HUES6 (cell line): ENCODE measurements around the gene CMTM7.
"Not testable (repeated sequence)": the region's sequence is repeated elsewhere in the genome, so short reads cannot be mapped to it uniquely, and the experiment has no call there.

ENCODE experiments used
- H3K27ac ChIP-seq: 2 replicates; pipeline ENCODE4 v1.7.0; 2013; ENCODE audit warnings: low read depth, mild to moderate bottlenecking, low read length, inconsistent platforms
- H3K27me3 ChIP-seq: 2 replicates; pipeline ENCODE4 v1.6.1; 2013; ENCODE audit warnings: low read length; ENCODE audit not compliant: control insufficient read depth, insufficient read depth
- H3K36me3 ChIP-seq: 2 replicates; pipeline ENCODE4 v1.6.1; 2013; ENCODE audit warnings: low read length; ENCODE audit not compliant: control insufficient read depth, insufficient read depth
- H3K4me1 ChIP-seq: 2 replicates; pipeline ENCODE4 v1.6.1; 2013; ENCODE audit warnings: low read length; ENCODE audit not compliant: control insufficient read depth, insufficient read depth
- H3K4me3 ChIP-seq: 2 replicates; pipeline ENCODE4 v1.5.1; 2013; ENCODE audit warnings: low read depth, low read length
- H3K9ac ChIP-seq: one replicate; pipeline ENCODE4 v1.6.1; 2013; ENCODE audit warnings: mild to moderate bottlenecking, low read length
- H3K9me3 ChIP-seq: 2 replicates; pipeline ENCODE4 v1.6.1; 2013; ENCODE audit warnings: low read depth, low read length; ENCODE audit not compliant: control insufficient read depth, insufficient read depth

Gene CMTM7

GRCh38 chr3:32464726-32465125 is 73.1 kb downstream of the CMTM7 start:
- H3K27ac ChIP-seq, H3K4me3 ChIP-seq, H3K9ac ChIP-seq, H3K27me3 ChIP-seq, H3K9me3 ChIP-seq, H3K36me3 ChIP-seq: not testable (repeated sequence)
- H3K4me1 ChIP-seq, result peaks cover 34% of the 10 kb centered on the region

- H3K27me3 ChIP-seq, H3K27ac ChIP-seq, H3K9ac ChIP-seq, H3K9me3 ChIP-seq, H3K36me3 ChIP-seq, H3K4me3 ChIP-seq: not testable (repeated sequence)
- H3K4me1 ChIP-seq, result peaks cover 14% of the 10 kb centered on the region
Measured at GRCh38 chr3:32466808-32467207, 75.2 kb downstream of the CMTM7 start.

- H3K27me3 ChIP-seq, result no peaks in the 10 kb centered on the region
- H3K4me3 ChIP-seq, result peak overlapping the region; percentile 31; the same call in 1 of the 2 replicates
- no peak overlapping the region for H3K9ac ChIP-seq
- H3K9me3 ChIP-seq, result no peaks in the 10 kb centered on the region
- peaks cover under 1% of the 10 kb centered on the region; the same call in 1 of the 2 replicates for H3K36me3 ChIP-seq
- H3K4me1 ChIP-seq, result peaks cover 9% of the 10 kb centered on the region; the same call in 1 of the 2 replicates
- H3K27ac ChIP-seq, result no peak overlapping the region
Measured at GRCh38 chr3:32467333-32468070, 75.8 kb downstream of the CMTM7 start.

DNA sequence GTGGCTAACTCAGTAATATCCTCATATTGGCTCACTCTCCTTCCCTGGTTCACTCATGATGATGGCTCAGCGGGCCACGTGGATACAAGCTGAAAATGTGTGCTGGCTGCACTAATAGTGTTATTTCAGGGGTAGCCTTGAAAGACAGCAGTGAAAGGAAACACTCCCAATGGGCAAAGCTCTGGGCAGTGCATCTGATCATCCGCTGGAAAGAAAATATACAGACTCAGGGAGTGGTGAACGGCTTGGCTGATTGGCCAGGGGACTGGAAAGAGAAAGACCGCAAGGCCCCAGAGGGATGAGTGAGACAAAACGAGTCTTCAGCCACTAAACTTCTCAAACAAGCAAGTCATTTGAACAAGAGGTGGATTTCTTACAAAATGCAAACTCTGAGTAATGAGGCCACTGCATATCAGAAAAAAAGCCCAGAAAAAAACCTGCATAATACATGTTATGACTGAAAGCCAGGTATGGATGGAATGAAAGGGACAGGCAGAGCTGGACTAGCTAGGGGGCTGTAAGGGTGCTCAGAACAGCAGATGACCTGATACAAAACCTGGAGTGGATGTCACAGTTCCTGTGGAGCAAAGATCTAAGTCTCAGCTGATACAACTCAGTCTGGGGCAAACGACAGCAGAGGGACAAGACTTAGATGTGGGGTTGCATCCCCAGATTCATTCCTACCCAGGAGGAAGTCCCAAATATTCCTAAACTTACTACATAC is 77.7 kb downstream of the CMTM7 start:
- no peak overlapping the region for H3K27ac ChIP-seq
- no peaks in the 10 kb centered on the region for H3K9me3 ChIP-seq
- no peaks in the 10 kb centered on the region for H3K27me3 ChIP-seq
- peaks cover 3% of the 10 kb centered on the region; the same call in 1 of the 2 replicates for H3K36me3 ChIP-seq
- H3K4me3 ChIP-seq, result no peak overlapping the region
- H3K4me1 ChIP-seq, result peaks cover 5% of the 10 kb centered on the region; the same call in 1 of the 2 replicates
- H3K9ac ChIP-seq, result no peak overlapping the region

DNA sequence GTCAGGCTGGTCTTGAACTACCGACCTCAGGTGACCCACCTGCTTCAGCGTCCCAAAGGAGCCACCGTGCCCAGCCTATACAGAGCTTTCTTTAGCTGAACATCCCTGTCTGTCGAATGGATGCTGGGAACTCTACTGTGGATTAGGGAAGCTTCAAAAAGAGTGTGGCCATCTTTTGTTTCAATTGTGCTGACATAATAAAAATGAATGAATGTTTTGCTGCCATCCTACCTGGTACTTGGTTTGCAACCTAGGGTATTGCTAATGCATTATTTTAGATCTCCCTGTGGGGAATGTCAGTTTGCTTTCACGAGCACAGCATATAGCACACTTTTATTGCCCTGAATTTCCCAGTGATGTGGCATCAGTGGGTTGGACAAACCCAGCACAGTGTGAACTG is 78.7 kb downstream of the CMTM7 start:
- no peak overlapping the region for H3K27ac ChIP-seq
- H3K9me3 ChIP-seq, result no peaks in the 10 kb centered on the region
- H3K36me3 ChIP-seq, result peaks cover 3% of the 10 kb centered on the region; the same call in 1 of the 2 replicates
- H3K4me3 ChIP-seq, result no peak overlapping the region
- no peaks in the 10 kb centered on the region for H3K27me3 ChIP-seq
- no peak overlapping the region for H3K9ac ChIP-seq
- peaks cover 5% of the 10 kb centered on the region; the same call in 1 of the 2 replicates for H3K4me1 ChIP-seq

DNA sequence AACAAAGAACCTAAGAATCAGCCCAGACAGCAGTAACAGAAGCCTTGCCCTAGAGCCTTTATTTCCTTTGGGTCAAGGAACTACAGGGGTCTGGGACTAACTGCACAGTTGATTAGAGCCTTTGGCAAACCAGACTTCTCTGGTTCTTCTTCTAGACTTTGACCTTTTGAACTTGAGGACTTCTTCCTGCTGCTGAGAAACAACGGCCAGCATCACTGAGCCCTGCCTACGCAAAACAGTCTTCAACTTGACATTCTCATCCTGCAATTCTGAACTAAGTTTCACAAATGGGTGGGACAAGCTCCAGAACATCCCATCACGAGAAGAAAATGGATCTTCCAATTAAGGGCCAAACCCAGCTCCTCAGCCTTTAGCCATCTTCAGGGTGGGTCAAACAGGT is 79.6 kb downstream of the CMTM7 start:
- H3K9me3 ChIP-seq, result no peaks in the 10 kb centered on the region
- H3K4me1 ChIP-seq, result peaks cover 5% of the 10 kb centered on the region; the same call in 1 of the 2 replicates
- H3K27ac ChIP-seq, result no peak overlapping the region
- no peaks in the 10 kb centered on the region for H3K27me3 ChIP-seq
- no peak overlapping the region for H3K4me3 ChIP-seq
- H3K36me3 ChIP-seq, result peaks cover 3% of the 10 kb centered on the region; the same call in 1 of the 2 replicates
- H3K9ac ChIP-seq, result no peak overlapping the region

DNA sequence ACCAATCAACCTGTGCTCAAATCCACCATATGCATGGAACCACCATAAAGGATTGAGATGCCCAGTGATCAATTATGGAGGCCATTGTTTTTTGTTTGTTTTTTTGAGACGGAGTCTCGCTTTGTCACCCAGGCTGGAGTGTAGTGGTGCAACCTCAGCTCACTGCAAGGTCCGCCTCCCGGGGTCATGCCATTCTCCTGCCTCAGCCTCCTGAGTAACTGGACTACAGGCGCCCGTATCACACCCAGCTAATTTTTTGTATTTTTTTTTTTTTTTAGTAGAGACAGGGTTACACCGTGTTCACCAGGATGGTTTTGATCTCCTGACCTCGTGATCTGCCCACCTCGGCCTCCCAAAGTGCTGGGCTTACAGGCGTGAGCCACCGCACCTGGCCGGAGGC is 80.5 kb downstream of the CMTM7 start:
- not testable (repeated sequence) for H3K9ac ChIP-seq, H3K4me1 ChIP-seq, H3K27ac ChIP-seq, H3K27me3 ChIP-seq, H3K36me3 ChIP-seq, H3K9me3 ChIP-seq, H3K4me3 ChIP-seq

GRCh38 chr3:32474201-32474600 is 82.5 kb downstream of the CMTM7 start:
- Histone ChIP-seq H3K4me3 (no peak overlapping the region), H3K36me3 (peaks cover 3% of the 10 kb centered on the region; the same call in 1 of the 2 replicates), H3K4me1 (no peaks in the 10 kb centered on the region), H3K9me3 (no peaks in the 10 kb centered on the region), H3K27ac (no peak overlapping the region), H3K9ac (no peak overlapping the region), H3K27me3 (no peaks in the 10 kb centered on the region)

GRCh38 chr3:32480604-32481003 is 89.0 kb downstream of the CMTM7 start:
- Histone ChIP-seq H3K4me1 (no peaks in the 10 kb centered on the region), H3K9me3 (no peaks in the 10 kb centered on the region), H3K9ac (no peak overlapping the region), H3K36me3 (peaks cover 31% of the 10 kb centered on the region), H3K27ac (no peak overlapping the region), H3K4me3 (no peak overlapping the region), H3K27me3 (no peaks in the 10 kb centered on the region)

- no peak overlapping the region for H3K9ac ChIP-seq
- H3K36me3 ChIP-seq, result peaks cover 38% of the 10 kb centered on the region
- H3K4me1 ChIP-seq, result no peaks in the 10 kb centered on the region
- no peaks in the 10 kb centered on the region for H3K27me3 ChIP-seq
- no peak overlapping the region for H3K4me3 ChIP-seq
- H3K9me3 ChIP-seq, result no peaks in the 10 kb centered on the region
- H3K27ac ChIP-seq, result no peak overlapping the region
Measured at GRCh38 chr3:32481791-32482631, 90.4 kb downstream of the CMTM7 start.
